CD14-positive monocyte (primary cell): ENCODE results near the gene MRPS23. TPM values are rescaled to one million over a fixed set of nuclear protein-coding genes. Genes with fewer than 3 reads are reported as not detected.
"Not testable (repeated sequence)": the region's sequence is repeated elsewhere in the genome, so short reads cannot be mapped to it uniquely, and the experiment has no call there.

Source experiments
- DNase-seq, 3 donors: peaks; one replicate each; pipeline ENCODE4 v3.0.0-alpha.2; 2011 to 2022
- H2AFZ ChIP-seq: 2 replicates; pipeline ENCODE4 v1.6.0; 2012; ENCODE audit warnings: mild to moderate bottlenecking, low read depth, low read length, inconsistent platforms; ENCODE audit not compliant: insufficient read depth, poor library complexity, severe bottlenecking
- H3K27ac ChIP-seq, 2 donors: 1 replicate in 1 of 2; 2 replicates in 1 of 2; pipeline ENCODE4 v1.5.1; 2012 to 2013; ENCODE audit warnings: low read length in 2 of 2, control low read depth in 1 of 2, inconsistent platforms in 1 of 2, low read depth in 1 of 2, mild to moderate bottlenecking in 1 of 2
- H3K27me3 ChIP-seq, 2 donors: one replicate each; pipeline versions ENCODE4 v1.6.0 to v1.6.1; 2011 to 2013; ENCODE audit warnings: low read length in 2 of 2; ENCODE audit not compliant: control insufficient read depth in 2 of 2, insufficient read depth in 2 of 2
- H3K36me3 ChIP-seq, 2 donors: replicated peaks in 1 of 2; 1 replicate in 1 of 2; 2 replicates in 1 of 2; pipeline versions ENCODE4 v1.5.1 to v1.6.1; 2012 to 2013; ENCODE audit warnings: low read length in 2 of 2, control low read depth in 1 of 2, inconsistent platforms in 1 of 2, mild to moderate bottlenecking in 1 of 2; ENCODE audit not compliant: insufficient read depth in 2 of 2, control insufficient read depth in 1 of 2
- H3K4me1 ChIP-seq, 2 donors: 1 replicate in 1 of 2; 2 replicates in 1 of 2; pipeline versions ENCODE4 v1.5.1 to v1.6.1; 2012 to 2013; ENCODE audit warnings: low read length in 2 of 2, control low read depth in 1 of 2, inconsistent platforms in 1 of 2, mild to moderate bottlenecking in 1 of 2, moderate library complexity in 1 of 2; ENCODE audit not compliant: insufficient read depth in 2 of 2, control insufficient read depth in 1 of 2
- H3K4me2 ChIP-seq: replicated peaks from 2 replicates; pipeline ENCODE3; 2012; ENCODE audit warnings: low read length, moderate library complexity, mild to moderate bottlenecking; ENCODE audit not compliant: poor library complexity, severe bottlenecking; ENCODE audit errors: extremely low read depth
- H3K4me3 ChIP-seq, 3 experiments: fragments of 200-600 bp in 1 of 3; sonication (generic) in 1 of 3; replicated peaks in 1 of 3; 1 replicate in 2 of 3; 2 replicates in 1 of 3; pipeline ENCODE4 v1.5.1; 2011 to 2013; ENCODE audit warnings: low read length in 3 of 3, mild to moderate bottlenecking in 3 of 3, control low read depth in 2 of 3, low read depth in 2 of 3, inconsistent platforms in 1 of 3, moderate library complexity in 1 of 3
- H3K79me2 ChIP-seq: 2 replicates; pipeline ENCODE4 v1.6.0; 2012; ENCODE audit warnings: mild to moderate bottlenecking, control low read depth, inconsistent platforms, low read length, moderate library complexity; ENCODE audit not compliant: insufficient read depth
- H3K9ac ChIP-seq: 2 replicates; pipeline ENCODE4 v1.6.0; 2017; ENCODE audit warnings: low read length, mild to moderate bottlenecking; ENCODE audit not compliant: insufficient read depth, poor library complexity, severe bottlenecking
- H3K9me3 ChIP-seq, 2 donors: replicated peaks in 1 of 2; 1 replicate in 1 of 2; 2 replicates in 1 of 2; pipeline versions ENCODE4 v1.5.1 to v1.6.1; 2012 to 2013; ENCODE audit warnings: low read length in 2 of 2, control low read depth in 1 of 2; ENCODE audit not compliant: control insufficient read depth in 1 of 2, insufficient read depth in 1 of 2
- H4K20me1 ChIP-seq: 2 replicates; pipeline ENCODE4 v1.6.0; 2012; ENCODE audit warnings: mild to moderate bottlenecking, low read length, control low read depth, moderate library complexity; ENCODE audit not compliant: insufficient read depth
- H3K27ac Mint-ChIP-seq, 7 donors: one replicate each; pipeline ENCODE4 v1.8.0; 2020; ENCODE audit warnings: mild to moderate bottlenecking in 7 of 7, mixed read lengths in 7 of 7, moderate library complexity in 6 of 7, inconsistent platforms in 2 of 7
- H3K27me3 Mint-ChIP-seq, 3 donors: one replicate each; pipeline ENCODE4 v1.8.0; 2021 to 2022; ENCODE audit warnings: low read depth in 3 of 3, mild to moderate bottlenecking in 3 of 3, mixed read lengths in 3 of 3, moderate library complexity in 3 of 3, inconsistent platforms in 1 of 3
- H3K36me3 Mint-ChIP-seq, 2 donors: one replicate each; pipeline ENCODE4 v1.8.0; 2020; ENCODE audit warnings: mixed read lengths in 2 of 2, inconsistent platforms in 1 of 2, mild to moderate bottlenecking in 1 of 2
- H3K4me1 Mint-ChIP-seq: one replicate; pipeline ENCODE4 v1.8.0; 2020; ENCODE audit warnings: mild to moderate bottlenecking, mixed read lengths
- H3K4me3 Mint-ChIP-seq, 2 donors: one replicate each; pipeline ENCODE4 v1.8.0; 2020; ENCODE audit warnings: mild to moderate bottlenecking in 2 of 2, mixed read lengths in 2 of 2, moderate library complexity in 1 of 2
- H3K9me3 Mint-ChIP-seq, 7 donors: one replicate each; pipeline ENCODE4 v1.8.0; 2020 to 2022; ENCODE audit warnings: mixed read lengths in 7 of 7, mild to moderate bottlenecking in 6 of 7, moderate library complexity in 6 of 7, inconsistent platforms in 2 of 7
- WGBS: methylation state at CpG from one replicate; pipeline ENCODE4 v1.1.5; 2013; ENCODE audit warnings: missing lambda C conversion rate; ENCODE audit not compliant: insufficient coverage; 5-methylcytosine and 5-hydroxymethylcytosine counted together
- intact Hi-C, 2 donors: fragments of 100-400 bp; cut with micrococcal nuclease; formaldehyde crosslinking; loops; one replicate each; pipeline versions ENCODE4 v1.15.0 to v1.15.1; 2023
- polyA plus RNA-seq, 3 donors: library from polyadenylated mRNA; depleted of rRNA in 1 of 3; unstranded in 2 of 3; stranded (reverse) in 1 of 3; fragments of 300-500 nt in 2 of 3; fragments of >200 nt in 1 of 3; fragmentation: Illumina TruSeq in 2 of 3; gene quantifications; 1 replicate in 2 of 3; 2 replicates in 1 of 3; pipeline ENCODE4 v1.2.3, GENCODE V29; 2012 to 2021
- TF ChIP-seq, protein P1 (sequence below): fragments of 200-600 bp; IDR thresholded peaks from one replicate; pipeline ENCODE4 v1.8.0; 2022; ENCODE audit warnings: antibody characterized with exemption, mild to moderate bottlenecking

Gene MRPS23
- polyA plus RNA-seq, 3 donors = 14.5 to 40.6 (median 32.7) TPM

DNA sequence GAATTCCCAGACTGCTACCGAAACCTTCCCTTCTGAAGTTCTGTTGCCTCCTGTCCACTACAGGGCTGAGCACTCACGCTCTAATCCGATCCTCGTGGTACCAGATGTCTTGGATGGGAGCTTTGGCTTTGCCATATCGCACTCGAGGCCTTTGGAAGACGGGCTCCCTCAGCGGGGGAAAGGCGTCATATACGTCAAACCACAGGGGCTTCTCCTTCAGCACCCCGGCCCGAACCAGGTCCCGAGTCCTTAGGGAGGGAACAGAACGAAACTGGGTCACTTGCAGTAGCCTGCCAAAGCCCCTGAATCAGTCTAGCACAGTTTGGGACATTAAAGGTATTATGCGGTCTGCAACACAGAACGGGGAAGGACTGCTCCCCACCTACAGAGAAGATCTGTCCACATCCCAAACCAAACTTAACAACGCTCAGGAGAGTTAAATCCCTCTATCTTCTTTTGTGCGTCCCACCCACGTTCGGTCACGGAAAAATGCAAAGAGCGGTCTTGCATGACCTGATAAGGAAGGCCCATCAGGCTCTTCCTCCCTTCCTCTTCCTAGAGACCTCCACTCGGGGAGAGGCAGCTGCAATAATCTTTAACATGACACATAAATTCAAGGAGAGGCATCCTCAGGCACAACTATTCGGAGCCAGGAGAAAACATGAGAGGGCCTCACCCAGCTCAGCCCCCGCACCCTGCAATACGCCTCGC is 526 bp downstream of the MRPS23 start:
- no peaks in the 10 kb centered on the region for H3K9me3 ChIP-seq
- H3K4me2 ChIP-seq = peak overlapping the region; percentile 85
- peaks cover 8 to 10% of the 10 kb centered on the region in 2 donors for H3K36me3 ChIP-seq
- peak overlapping the region; percentile 95 for H2AFZ ChIP-seq
- H3K27me3 ChIP-seq = no peaks in the 10 kb centered on the region
- peaks cover 36% of the 10 kb centered on the region for H3K79me2 ChIP-seq
- H3K27ac ChIP-seq = peak overlapping the region; percentile 90 to 96
- Mint-ChIP-seq H3K27me3 (no peaks in the 10 kb centered on the region), H3K4me1 (peaks cover 44% of the 10 kb centered on the region), H3K9me3 (peaks cover 0 to 2% (median 0%) of the 10 kb centered on the region in 7 donors), H3K4me3 (peak overlapping the region; percentile 98 to 99), H3K27ac (peak overlapping the region; percentile 68 to 99 (median 96)), H3K36me3 (peaks cover 12 to 23% of the 10 kb centered on the region in 2 donors)
- TF ChIP-seq, protein P1, sequence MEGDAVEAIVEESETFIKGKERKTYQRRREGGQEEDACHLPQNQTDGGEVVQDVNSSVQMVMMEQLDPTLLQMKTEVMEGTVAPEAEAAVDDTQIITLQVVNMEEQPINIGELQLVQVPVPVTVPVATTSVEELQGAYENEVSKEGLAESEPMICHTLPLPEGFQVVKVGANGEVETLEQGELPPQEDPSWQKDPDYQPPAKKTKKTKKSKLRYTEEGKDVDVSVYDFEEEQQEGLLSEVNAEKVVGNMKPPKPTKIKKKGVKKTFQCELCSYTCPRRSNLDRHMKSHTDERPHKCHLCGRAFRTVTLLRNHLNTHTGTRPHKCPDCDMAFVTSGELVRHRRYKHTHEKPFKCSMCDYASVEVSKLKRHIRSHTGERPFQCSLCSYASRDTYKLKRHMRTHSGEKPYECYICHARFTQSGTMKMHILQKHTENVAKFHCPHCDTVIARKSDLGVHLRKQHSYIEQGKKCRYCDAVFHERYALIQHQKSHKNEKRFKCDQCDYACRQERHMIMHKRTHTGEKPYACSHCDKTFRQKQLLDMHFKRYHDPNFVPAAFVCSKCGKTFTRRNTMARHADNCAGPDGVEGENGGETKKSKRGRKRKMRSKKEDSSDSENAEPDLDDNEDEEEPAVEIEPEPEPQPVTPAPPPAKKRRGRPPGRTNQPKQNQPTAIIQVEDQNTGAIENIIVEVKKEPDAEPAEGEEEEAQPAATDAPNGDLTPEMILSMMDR = no peak
- H3K4me3 ChIP-seq = peak overlapping the region; percentile 81 to 96 (median 86)
- H3K4me1 ChIP-seq = peaks cover 36 to 42% of the 10 kb centered on the region in 2 donors
- H4K20me1 ChIP-seq = no peaks in the 10 kb centered on the region
- intact Hi-C loops = no loop called here
- WGBS = 23% methylated on average over 21 of the region's 27 CpGs
- DNase-seq = peak in 1 of 3 donors; percentile 25
- H3K9ac ChIP-seq = peak overlapping the region; percentile 87

DNA sequence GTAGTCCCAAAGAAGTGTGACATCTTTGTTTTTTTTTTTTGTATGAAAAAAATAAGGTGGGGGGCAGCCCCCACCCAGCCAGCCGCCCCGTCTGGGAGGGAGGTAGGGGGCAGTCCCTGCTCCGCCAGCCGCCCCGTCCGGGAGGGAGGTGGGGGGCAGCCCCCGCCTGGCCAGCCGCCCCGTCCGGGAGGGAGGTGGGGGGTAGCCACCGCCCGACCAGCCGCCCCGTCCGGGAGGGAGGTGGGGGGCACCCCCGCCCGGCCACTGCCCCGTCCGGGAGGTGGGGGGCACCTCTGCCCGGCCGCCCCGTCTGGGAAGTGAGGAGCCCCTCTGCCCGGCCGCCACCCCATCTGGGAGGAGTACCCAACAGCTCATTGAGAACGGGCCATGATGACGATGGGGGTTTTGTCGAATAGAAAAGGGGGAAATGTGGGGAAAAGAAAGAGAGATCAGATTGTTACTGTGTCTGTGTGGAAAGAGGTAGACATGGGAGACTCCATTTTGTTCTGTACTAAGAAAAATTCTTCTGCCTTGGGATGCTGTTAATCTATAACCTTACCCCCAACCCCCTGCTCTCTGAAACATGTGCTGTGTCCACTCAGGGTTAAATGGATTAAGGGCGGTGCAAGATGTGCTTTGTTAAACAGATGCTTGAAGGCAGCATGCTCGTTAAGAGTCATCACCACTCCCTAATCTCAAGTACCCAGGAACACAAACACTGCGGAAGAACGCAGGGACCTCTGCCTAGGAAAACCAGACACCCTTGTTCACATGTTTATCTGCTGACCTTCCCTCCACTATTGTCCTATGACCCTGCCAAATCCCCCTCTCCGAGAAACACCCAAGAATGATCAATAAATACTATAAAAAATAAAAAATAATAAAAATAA is 3.5 kb downstream of the MRPS23 start:
- DNase-seq, H3K27me3 Mint-ChIP-seq, H3K4me3 ChIP-seq, H3K27ac Mint-ChIP-seq, H3K9me3 ChIP-seq, H3K27me3 ChIP-seq, H2AFZ ChIP-seq, H3K4me3 Mint-ChIP-seq, H3K9ac ChIP-seq, H4K20me1 ChIP-seq, H3K9me3 Mint-ChIP-seq, H3K27ac ChIP-seq, intact Hi-C loops, H3K4me2 ChIP-seq: not testable (repeated sequence)
- Mint-ChIP-seq H3K4me1 (peaks cover 28% of the 10 kb centered on the region), H3K36me3 (peaks cover 20 to 33% of the 10 kb centered on the region in 2 donors)
- peaks cover 10 to 31% of the 10 kb centered on the region in 2 donors for H3K36me3 ChIP-seq
- WGBS = 100% methylated on average over 5 of the region's 32 CpGs
- peaks cover 50% of the 10 kb centered on the region for H3K79me2 ChIP-seq
- H3K4me1 ChIP-seq = peaks cover 25 to 28% of the 10 kb centered on the region in 2 donors
